H1 (cell line): Measurements from ENCODE around the gene PDLIM3. TPM values are rescaled to one million over a fixed set of nuclear protein-coding genes. Genes with fewer than 3 reads are reported as not detected.

ENCODE experiments used
- BCL11A ChIP-seq, 2 experiments: IDR thresholded peaks; one replicate each; pipeline ENCODE4 v1.6.1; 2011; ENCODE audit warnings: low read depth in 2 of 2, low read length in 2 of 2, mild to moderate bottlenecking in 2 of 2
- CTBP2 ChIP-seq: IDR thresholded peaks from 2 replicates; pipeline ENCODE4 v1.7.0; 2011; ENCODE audit warnings: borderline replicate concordance, mild to moderate bottlenecking, moderate library complexity, mixed read lengths, low read length; ENCODE audit not compliant: insufficient read depth, insufficient read length
- GTF2F1 ChIP-seq: IDR thresholded peaks from 2 replicates; pipeline ENCODE4 v1.6.1; 2012; ENCODE audit warnings: low read depth, low read length, improper control_type of control experiment, borderline replicate concordance
- NRF1 ChIP-seq: IDR thresholded peaks from 2 replicates; pipeline ENCODE4 v1.6.1; 2011; ENCODE audit warnings: mild to moderate bottlenecking, low read depth, low read length, improper control_type of control experiment
- SP1 ChIP-seq: IDR thresholded peaks from 2 replicates; pipeline ENCODE4 v1.6.1; 2011; ENCODE audit warnings: low read depth, low read length
- polyA plus RNA-seq, 7 experiments: library from polyadenylated mRNA; depleted of rRNA in 3 of 7; stranded (reverse) in 5 of 7; unstranded in 2 of 7; fragments of >200 nt in 5 of 7; fragments of 200-250 nt in 2 of 7; gene quantifications; 1 replicate in 5 of 7; 2 replicates in 1 of 7; 4 replicates in 1 of 7; pipeline versions ENCODE4 v1.2.1 to v1.2.3, GENCODE V29; 2011 to 2013; ENCODE audit warnings: missing spikeins in 2 of 7, mixed read lengths in 2 of 7
- total RNA-seq: library from RNA; stranded (reverse); fragmentation: NEBNext Ultra II Directional; extraction: Animal tissue kit (Norgen Biotek cat#: 25700); gene quantifications from 2 replicates; pipeline ENCODE4 v1.2.1, GENCODE V29; 2021

Gene PDLIM3
- total and polyA plus RNA-seq, 2 of the 8 experiments (the other 6 are each of a cell fraction or from before 2014, with no cell fraction given), result 7.6 to 8.1 TPM

GRCh38 chr4:185546335-185546734 is 11.0 kb upstream of the PDLIM3 start (continued):
- no peak for TF ChIP-seq GTF2F1
- TF ChIP-seq CTBP2, result no peak
- no peak for TF ChIP-seq SP1
- no peak for TF ChIP-seq BCL11A (IDR thresholded peaks at IDR 0.05; ENCODE audit: low read depth in 2 of 2, low read length in 2 of 2)
- TF ChIP-seq NRF1, result no peak
